HL-60 (cell line): Measurements from ENCODE around the gene NID2.

Source experiments
- DNase-seq, 2 experiments: peaks; one replicate each; pipeline ENCODE4 v3.0.0-alpha.2; 2010 to 2020; ENCODE audit warnings: low read depth in 1 of 2, low spot score in 1 of 2
- H3K27ac ChIP-seq: fragments of 250-450 bp; sonication (Bioruptor Pico); replicated peaks from 2 replicates; pipeline ENCODE4 v1.5.1; 2020; ENCODE audit warnings: mild to moderate bottlenecking, moderate library complexity
- H3K27me3 ChIP-seq: fragments of 250-450 bp; sonication (Bioruptor Pico); 2 replicates; pipeline ENCODE4 v1.5.1; 2021; ENCODE audit warnings: mild to moderate bottlenecking, moderate library complexity; ENCODE audit not compliant: insufficient read depth, poor library complexity, severe bottlenecking
- H3K4me3 ChIP-seq: replicated peaks from 2 replicates; pipeline ENCODE4 v1.5.1; 2011; ENCODE audit warnings: mild to moderate bottlenecking, control low read depth, low read length; ENCODE audit not compliant: insufficient read depth
- CTCF ChIP-seq: IDR thresholded peaks from one replicate; pipeline ENCODE4 v1.5.1; 2011; ENCODE audit warnings: low read length, control low read depth, inconsistent platforms; ENCODE audit not compliant: insufficient read depth
- GABPA ChIP-seq: IDR thresholded peaks from 2 replicates; pipeline ENCODE4 v1.6.1; 2012; ENCODE audit warnings: low read depth
- POLR2AphosphoS5 ChIP-seq: IDR thresholded peaks from 2 replicates; pipeline ENCODE4 v1.6.1; 2012; ENCODE audit warnings: low read depth
- REST ChIP-seq: IDR thresholded peaks from 2 replicates; pipeline ENCODE4 v1.6.1; 2012; ENCODE audit warnings: low read depth; ENCODE audit not compliant: insufficient replicate concordance
- SPI1 ChIP-seq: IDR thresholded peaks from 2 replicates; pipeline ENCODE4 v1.6.1; 2012; ENCODE audit warnings: low read depth, mild to moderate bottlenecking, borderline replicate concordance

NID2 gene

GRCh38 chr14:52033101-52033642 lies 35.7 kb downstream of the NID2 start:
- TF ChIP-seq GABPA: no peak
- no peak for TF ChIP-seq POLR2AphosphoS5
- TF ChIP-seq REST: no peak
- no peak for TF ChIP-seq SPI1
- TF ChIP-seq CTCF: no peak
- Histone ChIP-seq H3K27me3 (no peaks in the 10 kb centered on the region), H3K4me3 (no peak overlapping the region), H3K27ac (no peak overlapping the region)
- no peak for DNase-seq

GRCh38 chr14:52032204-52032801 lies 36.6 kb downstream of the NID2 start:
- TF ChIP-seq GABPA: no peak
- no peak for TF ChIP-seq SPI1
- no peak for TF ChIP-seq REST
- TF ChIP-seq CTCF: no peak
- no peak for TF ChIP-seq POLR2AphosphoS5
- no peak for DNase-seq
- no peak overlapping the region for H3K4me3 ChIP-seq
- no peak overlapping the region for H3K27ac ChIP-seq
- no peaks in the 10 kb centered on the region for H3K27me3 ChIP-seq

- TF ChIP-seq GABPA (no peak), POLR2AphosphoS5 (no peak), SPI1 (no peak), REST (no peak)
- Histone ChIP-seq H3K27ac (no peak overlapping the region), H3K27me3 (no peaks in the 10 kb centered on the region), H3K4me3 (no peak overlapping the region)
- DNase-seq: no peak
Measured at GRCh38 chr14:52031781-52032180, 37.1 kb downstream of the NID2 start.
